K562 (cell line): ENCODE measurements around the gene COL26A1. TPM values are rescaled to one million over a fixed set of nuclear protein-coding genes. Genes with fewer than 3 reads are reported as not detected.
"Not testable (repeated sequence)": the region's sequence is repeated elsewhere in the genome, so short reads cannot be mapped to it uniquely, and the experiment has no call there.

Experiments
- ATAC-seq: fragments of 200-7000 bp; cut with Tn5 transposase; 3 replicates; pipeline ENCODE4 v1.9.1; 2020; ENCODE audit warnings: moderate library complexity
- BruUV-seq: library from RNA; stranded (reverse); fragments of 400-500 nt; replicated peaks from 2 replicates; lab custom pipeline; 2021; lab: Mats Ljungman, UMichigan
- CTCF ChIA-PET: fragments of 300-600 bp; formaldehyde crosslinking; extraction: SDS; loops from one replicate; lab custom pipeline; 2021; ENCODE audit warnings: low intra/inter-chr PET ratio; lab: Yijun Ruan, JAX
- POLR2A ChIA-PET: fragments of 300-600, 350-650 bp; sonication (Branson Sonifier 250); formaldehyde crosslinking; extraction: SDS; loops from one replicate; lab custom pipeline; 2021; ENCODE audit warnings: antibody characterized with exemption, inconsistent platforms; lab: Yijun Ruan, JAX
- DNase-seq, 4 experiments: peaks; one replicate each; pipeline versions ENCODE4 v3.0.0 to v3.0.0-alpha.2; 2011 to 2018; ENCODE audit warnings: low spot score in 3 of 4, mixed read lengths in 3 of 4; ENCODE audit errors: extremely low read depth in 1 of 4
- FAIRE-seq: peaks from 2 replicates; lab custom pipeline; 2011; peaks lifted over from hg19 to GRCh38; lab: Jason Lieb, UNC
- H2AFZ ChIP-seq: 2 replicates; pipeline ENCODE4 v1.6.0; 2011; ENCODE audit warnings: low read depth, low read length, control low read depth, inconsistent platforms
- H3K27ac ChIP-seq: fragments of 200-600 bp; 3 replicates; pipeline ENCODE4 v1.8.0; 2011; ENCODE audit warnings: low read depth, mild to moderate bottlenecking, control low read depth, inconsistent platforms, low read length, moderate library complexity, mixed read lengths; ENCODE audit errors: extremely low read depth
- H3K27me3 ChIP-seq, 2 experiments: fragments of 300-600 bp in 1 of 2; 2 replicates in 1 of 2; 3 replicates in 1 of 2; pipeline versions ENCODE4 v1.6.0 to v1.8.0; 2011; ENCODE audit warnings: inconsistent platforms in 2 of 2, low read length in 2 of 2, mild to moderate bottlenecking in 1 of 2, mixed read lengths in 1 of 2, moderate library complexity in 1 of 2; ENCODE audit not compliant: control insufficient read depth in 2 of 2, insufficient read depth in 2 of 2
- H3K36me3 ChIP-seq: fragments of 300-600 bp; 3 replicates; pipeline ENCODE4 v1.8.0; 2011; ENCODE audit warnings: mild to moderate bottlenecking, low read length, inconsistent platforms; ENCODE audit not compliant: control insufficient read depth, insufficient read depth
- H3K4me1 ChIP-seq, 2 experiments: fragments of 200-600 bp in 1 of 2; replicated peaks in 1 of 2; 2 replicates in 1 of 2; 3 replicates in 1 of 2; pipeline versions ENCODE4 v1.5.1 to v1.8.0; 2011; ENCODE audit warnings: inconsistent platforms in 2 of 2, low read length in 2 of 2, mild to moderate bottlenecking in 1 of 2, mixed read lengths in 1 of 2, moderate library complexity in 1 of 2; ENCODE audit not compliant: control insufficient read depth in 2 of 2, insufficient read depth in 2 of 2
- H3K4me2 ChIP-seq: 2 replicates; pipeline ENCODE4 v1.6.1; 2011; ENCODE audit warnings: low read length, control low read depth, inconsistent platforms, mixed read lengths; ENCODE audit not compliant: insufficient read depth
- H3K4me3 ChIP-seq: fragments of 200-600 bp; sonication (generic), shearing (Covaris generic); 2 replicates; pipeline ENCODE4 v1.5.1; 2016; ENCODE audit warnings: control low read depth, inconsistent platforms
- H3K79me2 ChIP-seq: fragments of 200-600 bp; 3 replicates; pipeline ENCODE4 v1.8.0; 2011; ENCODE audit warnings: low read length, inconsistent platforms; ENCODE audit not compliant: control insufficient read depth, insufficient read depth
- H3K9ac ChIP-seq, 2 experiments: 2 replicates each; pipeline versions ENCODE4 v1.6.0 to v1.6.1; 2011; ENCODE audit warnings: low read depth in 2 of 2, low read length in 2 of 2, control low read depth in 1 of 2, inconsistent platforms in 1 of 2, mild to moderate bottlenecking in 1 of 2, mixed read lengths in 1 of 2; ENCODE audit not compliant: insufficient read depth in 1 of 2
- H3K9me1 ChIP-seq: one replicate; pipeline ENCODE4 v1.6.0; 2011; ENCODE audit warnings: inconsistent platforms, mild to moderate bottlenecking, low read length, moderate library complexity; ENCODE audit not compliant: control insufficient read depth, insufficient read depth
- H3K9me3 ChIP-seq: replicated peaks from 2 replicates; pipeline ENCODE4 v1.5.1; 2011; ENCODE audit warnings: low read depth, low read length, inconsistent platforms; ENCODE audit not compliant: control insufficient read depth, insufficient read depth
- H4K20me1 ChIP-seq: replicated peaks from 2 replicates; pipeline ENCODE4 v1.6.1; 2011; ENCODE audit warnings: low read length, inconsistent platforms, mixed read lengths; ENCODE audit not compliant: control insufficient read depth, insufficient read depth
- ADNP ChIP-seq: fragments of 200-800 bp; sonication (Bioruptor generic); IDR thresholded peaks from 2 replicates; pipeline ENCODE4 v1.6.1; 2016; ENCODE audit warnings: missing genetic modification characterization, missing compliant biosample characterization
- ESRRA ChIP-seq: fragments of 450-650 bp; IDR thresholded peaks from 2 replicates; pipeline ENCODE4 v1.6.1; 2014; ENCODE audit warnings: low read depth, mild to moderate bottlenecking, moderate library complexity, borderline replicate concordance
- KLF1 ChIP-seq: fragments of 450-650 bp; IDR thresholded peaks from 2 replicates; pipeline ENCODE4 v1.6.1; 2016; ENCODE audit warnings: missing genetic modification characterization, missing compliant biosample characterization
- REST ChIP-seq, 2 experiments: fragments of 450-650 bp; formaldehyde crosslinking in 1 of 2; IDR thresholded peaks; 2 replicates each; pipeline versions ENCODE4 v1.4.0 to v1.6.1; 2014 to 2020; ENCODE audit warnings: mild to moderate bottlenecking in 2 of 2, borderline replicate concordance in 1 of 2, low read depth in 1 of 2
- RFX1 ChIP-seq: fragments of 450-650 bp; IDR thresholded peaks from 2 replicates; pipeline ENCODE4 v1.6.1; 2016; ENCODE audit warnings: mild to moderate bottlenecking, moderate library complexity
- SRF ChIP-seq, 2 experiments: fragments of 250-450, 450-650 bp in 1 of 2; sonication (Bioruptor Pico) in 1 of 2; sonication (generic) in 1 of 2; formaldehyde crosslinking; IDR thresholded peaks; 2 replicates each; pipeline versions ENCODE4 v1.5.0 to v1.5.1; 2020 to 2022; ENCODE audit warnings: mild to moderate bottlenecking in 1 of 2, missing genetic modification reagents in 1 of 2
- WGBS: fragments of 100-300 bp; shearing (Covaris generic); methylation state at CpG from one replicate; pipeline ENCODE4 v1.1.6; 2016; ENCODE audit warnings: low coverage, mixed read lengths; ENCODE audit not compliant: insufficient coverage; ENCODE audit errors: missing lambda C conversion rate; 5-methylcytosine and 5-hydroxymethylcytosine counted together
- in situ Hi-C: fragments of 300-500 bp; cut with MboI; formaldehyde crosslinking; loops from 4 replicates; pipeline ENCODE4 v1.15.0; 2018; ENCODE audit warnings: inconsistent platforms, mixed read lengths
- intact Hi-C: fragments of 100-400 bp; cut with micrococcal nuclease; formaldehyde crosslinking; loops from 2 replicates; pipeline ENCODE4 v1.14.2; 2022
- polyA plus RNA-seq, 8 experiments: library from polyadenylated mRNA; depleted of rRNA in 4 of 8; stranded (reverse) in 5 of 8; unstranded in 3 of 8; fragments of >200 nt; fragmentation: Nextera tagmentation in 2 of 8; fragmentation: Illumina TruSeq in 1 of 8; extraction: Ambion mirVana in 2 of 8; extraction: Trizol in 1 of 8; gene quantifications; 2 replicates each; pipeline versions ENCODE4 v1.2.1 to v1.2.3, GENCODE V29; 2011 to 2014; ENCODE audit warnings: inconsistent platforms in 1 of 8, missing spikeins in 1 of 8
- total RNA-seq, 7 experiments: library from RNA; depleted of rRNA in 6 of 7; stranded (reverse); fragments of >200 nt in 6 of 7; fragmentation: Illumina TruSeq in 2 of 7; extraction: Trizol in 2 of 7; gene quantifications; 2 replicates each; pipeline versions ENCODE4 v1.2.1 to v1.2.3, GENCODE V29; 2011 to 2021; ENCODE audit warnings: low replicate concordance in 1 of 7

The COL26A1 gene
- total and polyA plus RNA-seq, 9 of the 15 experiments (the other 6 are each of a cell fraction or from before 2014, with no cell fraction given): 0.04 to 0.39 (median 0.07) TPM; not detected in 5

- H4K20me1 ChIP-seq: 0 out of 2 replicates have a peak, but pooled peaks cover 12% of the 10 kb centered on the region
- DNase-seq, H3K9me1 ChIP-seq, H3K36me3 ChIP-seq, ATAC-seq, H3K9me3 ChIP-seq, H3K4me1 ChIP-seq, FAIRE-seq, H3K4me2 ChIP-seq, intact Hi-C loops, H3K27ac ChIP-seq, H2AFZ ChIP-seq, CTCF ChIA-PET, H3K79me2 ChIP-seq, in situ Hi-C loops, H3K9ac ChIP-seq, H3K4me3 ChIP-seq, BruUV-seq: not testable (repeated sequence)
- peaks cover 36 to 63% of the 10 kb centered on the region in 2 experiments; a peak in 4 of 5 replicates for H3K27me3 ChIP-seq
- TF ChIP-seq ADNP (tag): 0 out of 2 replicates have a peak, but pooled peaks have one; percentile 19
- POLR2A ChIA-PET: interaction anchor here (0.6 kb wide), 1 partner anchor 36 kb away, joined by 4 read pairs; no protein-coding TSS in a partner anchor
- WGBS: 6% methylated on average over 9 of the region's 9 CpGs
Observed at GRCh38 chr7:101490439-101490838, 127.8 kb downstream of the COL26A1 start.

- H3K9me3 ChIP-seq; H3K4me3 ChIP-seq; DNase-seq; CTCF ChIA-PET; H3K79me2 ChIP-seq; FAIRE-seq; intact Hi-C loops; H2AFZ ChIP-seq; H3K27ac ChIP-seq; BruUV-seq; ATAC-seq; H3K4me1 ChIP-seq; H3K9ac ChIP-seq; H3K4me2 ChIP-seq; H3K36me3 ChIP-seq; POLR2A ChIA-PET; in situ Hi-C loops; H3K9me1 ChIP-seq; TF ChIP-seq REST (CRISPR knock-in tag; IDR thresholded peaks at IDR 0.05; ENCODE audit: low read depth): not testable (repeated sequence)
- TF ChIP-seq ESRRA (peak; percentile 83), SRF (CRISPR knock-in tag; IDR thresholded peaks at IDR 0.05) (peak in 1 of 2 experiments; percentile 73; a peak in 2 of 4 replicates), KLF1 (peak; percentile 53; the same call in 1 of the 2 replicates), REST (IDR thresholded peaks at IDR 0.05; ENCODE audit: borderline replicate concordance) (peak; percentile 14; the same call in 1 of the 2 replicates), RFX1 (peak; percentile 64)
- Histone ChIP-seq H4K20me1 (0 out of 2 replicates have a peak, but pooled peaks cover 11% of the 10 kb centered on the region), H3K27me3 (peaks cover 33 to 62% of the 10 kb centered on the region in 2 experiments)
- 2% methylated on average over 4 of the region's 4 CpGs for WGBS
Observed at GRCh38 chr7:101491442-101491841, 128.8 kb downstream of the COL26A1 start.
